Heart left ventricle (tissue), 16 donors: ENCODE data around the gene PRKCH. TPM values are rescaled to one million over a fixed set of nuclear protein-coding genes. Genes with fewer than 3 reads are reported as not detected.
A peak's percentile ranks its signal among the peaks of the same experiment; 100 is the strongest.
"Not testable (repeated sequence)": the region's sequence is repeated elsewhere in the genome, so short reads cannot be mapped to it uniquely, and the experiment has no call there.

Experiments
- ATAC-seq, 4 donors: fragments of 200-7000 bp; cut with Tn5 transposase; one replicate each; pipeline ENCODE4 v1.9.1; 2020 to 2022; ENCODE audit warnings: moderate library complexity in 4 of 4, mild to moderate bottlenecking in 3 of 4, moderate number of reproducible peaks in 1 of 4
- DNase-seq, 5 donors: peaks; one replicate each; pipeline ENCODE4 v3.0.0-alpha.2; 2020
- H3K27ac ChIP-seq, 12 donors: fragments of 200-600 bp; sonication (generic) in 4 of 12; one replicate each; pipeline versions ENCODE4 v1.5.0 to v1.8.0; 2016 to 2022; ENCODE audit warnings: mild to moderate bottlenecking in 2 of 12
- H3K27me3 ChIP-seq, 9 donors: fragments of 200-600 bp; sonication (generic) in 2 of 9; one replicate each; pipeline versions ENCODE4 v1.5.1 to v1.8.0; 2016 to 2022; ENCODE audit warnings: mild to moderate bottlenecking in 3 of 9
- H3K36me3 ChIP-seq, 9 donors: fragments of 200-600 bp; sonication (generic) in 2 of 9; one replicate each; pipeline versions ENCODE4 v1.5.0 to v1.8.0; 2018 to 2022; ENCODE audit warnings: mild to moderate bottlenecking in 2 of 9
- H3K4me1 ChIP-seq, 12 donors: fragments of 200-600 bp; sonication (generic) in 4 of 12; one replicate each; pipeline versions ENCODE4 v1.5.0 to v1.8.0; 2016 to 2022; ENCODE audit warnings: mild to moderate bottlenecking in 3 of 12
- H3K4me3 ChIP-seq, 12 donors: fragments of 200-600 bp; sonication (generic) in 4 of 12; one replicate each; pipeline versions ENCODE4 v1.5.0 to v1.8.0; 2017 to 2022; ENCODE audit warnings: mild to moderate bottlenecking in 9 of 12, moderate library complexity in 4 of 12
- H3K9me3 ChIP-seq, 12 donors: fragments of 200-600 bp; sonication (generic) in 4 of 12; one replicate each; pipeline versions ENCODE4 v1.5.0 to v1.8.0; 2016 to 2022; ENCODE audit warnings: mild to moderate bottlenecking in 1 of 12
- POLR2A ChIP-seq, 2 donors: fragments of 450-650 bp; IDR thresholded peaks; one replicate each; pipeline ENCODE4 v1.6.1; 2017; ENCODE audit warnings: antibody characterized with exemption in 2 of 2, mild to moderate bottlenecking in 2 of 2, moderate library complexity in 2 of 2
- WGBS, 4 donors: extraction: QIAGEN DNeasy Blood & Tissue Kit in 2 of 4; methylation state at CpG; one replicate each; pipeline versions ENCODE4 v1.1.5 to v1.1.7; 2013 to 2018; 5-methylcytosine and 5-hydroxymethylcytosine counted together
- intact Hi-C, 10 donors: fragments of 100-400 bp; cut with DNase I; formaldehyde crosslinking; loops; one replicate each; pipeline versions ENCODE4 v1.11.1 to v1.14.2; 2022
- polyA plus RNA-seq, 2 donors: library from polyadenylated mRNA; stranded (reverse); fragments of 200-250 nt; gene quantifications; one replicate each; pipeline ENCODE4 v1.2.3, GENCODE V29; 2013
- total RNA-seq, 9 donors: library from RNA; depleted of rRNA in 2 of 9; stranded (reverse); fragments of >200 nt in 2 of 9; fragmentation: NEBNext Ultra II Directional in 3 of 9; extraction: Animal tissue kit (Norgen Biotek cat#: 25700) in 3 of 9; gene quantifications; one replicate each; pipeline versions ENCODE4 v1.1.0 to v1.2.4, GENCODE V29; 2016 to 2023
- TF ChIP-seq, protein P1 (sequence below), 12 donors: fragments of 200-600 bp; sonication (generic) in 4 of 12; IDR thresholded peaks; one replicate each; pipeline versions ENCODE4 v1.5.0 to v1.8.0; 2018 to 2022; ENCODE audit warnings: antibody characterized with exemption in 12 of 12, mild to moderate bottlenecking in 5 of 12
- donor health status: ischemic (EF 13 %, LVEDD 7.1; RV severe dilation, severe dysfunction).
- donor health status: healthy with polysubstance abuse.
- donor health status: DM: no; HTN: yes; CAD: no.
- donor health status: DM: no; HTN: no; CAD: no.
- donor health status: ischemic (EF 25% LVEDD 6.9; RV normal size, moderate dysfunction).
- donor health status: ischemic (EF 25% LVEDD 5.7; RV mildly dilated, moderate dysfunction).
- donor health status: healthy.
- donor health status: DM: yes; HTN: yes; CAD: no.
- donor health status: ischemic (EF 35%, LVEDD 5.7; RV mildly dilated, moderate dysfunction).
- donor health status: nonischemic (EF 11% LVEDD 7.7; RV severe dilation, severe dysfunction).
- donor health status: DM: yes; HTN: yes; CAD: no.
- donor health status: PGD.
- donor health status: ischemic (EF 29% LVEDD 5.4; RV normal size, mild dysfunction).
- donor health status: nonischemic (EF 23%, LVEDD 6.1; RV moderate dilation, normal function).

PRKCH gene
- total and polyA plus RNA-seq, 11 donors, result 6.1 to 49.2 (median 21.7) TPM

GRCh38 chr14:61526405-61527312 lies 205.3 kb downstream of the PRKCH start:
- Histone ChIP-seq H3K36me3 (peaks cover 0 to 15% (median 0%) of the 10 kb centered on the region in 9 donors), H3K4me1 (peaks cover 0 to 66% (median 47%) of the 10 kb centered on the region in 12 donors), H3K27me3 (no peaks in the 10 kb centered on the region), H3K9me3 (no peaks in the 10 kb centered on the region), H3K4me3 (no peak overlapping the region), H3K27ac (peak overlapping the region; percentile 68 to 88 (median 76))
- intact Hi-C loops, result loop anchor here in 3 of 10 donors (2.0 to 5.0 kb wide), 3 partner anchors 36 to 50 kb away; no protein-coding TSS in a partner anchor
- peak; percentile 70 to 82 (median 73) for ATAC-seq
- no peak for TF ChIP-seq POLR2A (IDR thresholded peaks at IDR 0.05)
- TF ChIP-seq, protein P1, sequence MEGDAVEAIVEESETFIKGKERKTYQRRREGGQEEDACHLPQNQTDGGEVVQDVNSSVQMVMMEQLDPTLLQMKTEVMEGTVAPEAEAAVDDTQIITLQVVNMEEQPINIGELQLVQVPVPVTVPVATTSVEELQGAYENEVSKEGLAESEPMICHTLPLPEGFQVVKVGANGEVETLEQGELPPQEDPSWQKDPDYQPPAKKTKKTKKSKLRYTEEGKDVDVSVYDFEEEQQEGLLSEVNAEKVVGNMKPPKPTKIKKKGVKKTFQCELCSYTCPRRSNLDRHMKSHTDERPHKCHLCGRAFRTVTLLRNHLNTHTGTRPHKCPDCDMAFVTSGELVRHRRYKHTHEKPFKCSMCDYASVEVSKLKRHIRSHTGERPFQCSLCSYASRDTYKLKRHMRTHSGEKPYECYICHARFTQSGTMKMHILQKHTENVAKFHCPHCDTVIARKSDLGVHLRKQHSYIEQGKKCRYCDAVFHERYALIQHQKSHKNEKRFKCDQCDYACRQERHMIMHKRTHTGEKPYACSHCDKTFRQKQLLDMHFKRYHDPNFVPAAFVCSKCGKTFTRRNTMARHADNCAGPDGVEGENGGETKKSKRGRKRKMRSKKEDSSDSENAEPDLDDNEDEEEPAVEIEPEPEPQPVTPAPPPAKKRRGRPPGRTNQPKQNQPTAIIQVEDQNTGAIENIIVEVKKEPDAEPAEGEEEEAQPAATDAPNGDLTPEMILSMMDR (IDR thresholded peaks at IDR 0.05), result no peak
- DNase-seq, result peak in 4 of 5 donors; percentile 41 to 79 (median 66)
- 29 to 47% (median 37%) methylated on average over 6 to 9 of the region's 9 CpGs for WGBS, 4 donors

- ATAC-seq, result peak in 2 of 4 donors; percentile 11 to 23
- intact Hi-C loops, result loop anchor here in 3 of 10 donors (2.0 to 5.0 kb wide), 3 partner anchors 35 to 51 kb away; no protein-coding TSS in a partner anchor
Observed at GRCh38 chr14:61527325-61528100, 206.1 kb downstream of the PRKCH start.

GRCh38 chr14:61528591-61529021 lies 207.2 kb downstream of the PRKCH start:
- TF ChIP-seq, protein P1 (IDR thresholded peaks at IDR 0.05), result no peak
- no peak for TF ChIP-seq POLR2A (IDR thresholded peaks at IDR 0.05)
- Histone ChIP-seq H3K27me3 (no peaks in the 10 kb centered on the region), H3K27ac (no peak overlapping the region), H3K4me1 (peaks cover 0 to 77% (median 57%) of the 10 kb centered on the region in 12 donors), H3K36me3 (peaks cover 0 to 15% (median 3%) of the 10 kb centered on the region in 9 donors), H3K9me3 (no peaks in the 10 kb centered on the region), H3K4me3 (no peak overlapping the region)
- 65 to 76% (median 74%) methylated on average over 9 of the region's 9 CpGs for WGBS, 4 donors
- DNase-seq (no peak), ATAC-seq (no peak)
- intact Hi-C loops, result loop anchor here in 2 of 10 donors (5.0 kb wide), 2 partner anchors 34 to 51 kb away; no protein-coding TSS in a partner anchor

More at GRCh38 chr14:61527325-61528100, 206.1 kb downstream of the PRKCH start:
- 48 to 58% (median 55%) methylated on average over 10 of the region's 10 CpGs for WGBS, 4 donors
- DNase-seq, result no peak
- no peaks in the 10 kb centered on the region for H3K9me3 ChIP-seq
- H3K36me3 ChIP-seq, result peaks cover 0 to 15% (median 0%) of the 10 kb centered on the region in 9 donors
- H3K27me3 ChIP-seq, result no peaks in the 10 kb centered on the region
- peak overlapping the region; percentile 68 to 88 (median 76) for H3K27ac ChIP-seq
- TF ChIP-seq POLR2A (IDR thresholded peaks at IDR 0.05), result no peak
- TF ChIP-seq, protein P1 (IDR thresholded peaks at IDR 0.05), result no peak
- no peak overlapping the region for H3K4me3 ChIP-seq
- H3K4me1 ChIP-seq, result peaks cover 0 to 75% (median 53%) of the 10 kb centered on the region in 12 donors

GRCh38 chr14:61529360-61529759 lies 208.0 kb downstream of the PRKCH start:
- WGBS, 4 donors, result 85 to 99% (median 97%) methylated on average over 3 to 4 of the region's 5 CpGs
- Histone ChIP-seq H3K4me1 (peaks cover 0 to 74% (median 51%) of the 10 kb centered on the region in 12 donors), H3K36me3 (peaks cover 0 to 15% (median 3%) of the 10 kb centered on the region in 9 donors)
- not testable (repeated sequence) for H3K9me3 ChIP-seq, DNase-seq, H3K27me3 ChIP-seq, H3K27ac ChIP-seq, ATAC-seq, H3K4me3 ChIP-seq
- intact Hi-C loops, result loop anchor here in 2 of 10 donors (5.0 kb wide), 2 partner anchors 33 to 52 kb away; no protein-coding TSS in a partner anchor
